K562 (cell line): ENCODE data around the gene TIMM17B. TPM values are rescaled to one million over a fixed set of nuclear protein-coding genes. Genes with fewer than 3 reads are reported as not detected.

Experiments used
- EP400 ChIP-seq: fragments of 450-650 bp; IDR thresholded peaks from 2 replicates; pipeline ENCODE4 v1.6.1; 2017; ENCODE audit warnings: antibody characterized with exemption, mild to moderate bottlenecking, moderate library complexity
- ERF ChIP-seq: fragments of 450-650 bp; formaldehyde crosslinking; IDR thresholded peaks from 2 replicates; pipeline ENCODE4 v1.4.0; 2020; ENCODE audit warnings: mild to moderate bottlenecking, mixed read lengths
- ESRRA ChIP-seq: fragments of 450-650 bp; IDR thresholded peaks from 2 replicates; pipeline ENCODE4 v1.6.1; 2014; ENCODE audit warnings: low read depth, mild to moderate bottlenecking, moderate library complexity, borderline replicate concordance
- ETS2 ChIP-seq: IDR thresholded peaks from 2 replicates; pipeline ENCODE4 v1.6.1; 2016; ENCODE audit warnings: borderline replicate concordance, missing genetic modification characterization, mild to moderate bottlenecking, moderate library complexity, missing compliant biosample characterization; ENCODE audit not compliant: poor library complexity, severe bottlenecking
- HNRNPL ChIP-seq: fragments of 200-400 bp; formaldehyde crosslinking; IDR thresholded peaks from 2 replicates; pipeline ENCODE4 v1.6.1; 2017; ENCODE audit warnings: low read depth, mild to moderate bottlenecking, low read length
- MITF ChIP-seq: IDR thresholded peaks from 2 replicates; pipeline ENCODE4 v1.6.1; 2014; ENCODE audit warnings: antibody characterized with exemption
- NUFIP1 ChIP-seq: fragments of 450-650 bp; IDR thresholded peaks from 2 replicates; pipeline ENCODE4 v1.6.1; 2018; ENCODE audit not compliant: partially characterized antibody
- PATZ1 ChIP-seq: fragments of 250-450 bp; sonication (Bioruptor Pico); IDR thresholded peaks from 2 replicates; pipeline ENCODE4 v1.5.0; 2020; ENCODE audit warnings: mild to moderate bottlenecking, borderline replicate concordance
- PTRF ChIP-seq: fragments of 450-650 bp; IDR thresholded peaks from 2 replicates; pipeline ENCODE4 v1.6.1; 2016; ENCODE audit warnings: mild to moderate bottlenecking, missing genetic modification characterization, missing compliant biosample characterization
- SMARCA4 ChIP-seq: fragments of 450-650 bp; IDR thresholded peaks from 2 replicates; pipeline ENCODE4 v1.6.1; 2016
- SP1 ChIP-seq: sonication (generic); formaldehyde crosslinking; IDR thresholded peaks from 2 replicates; pipeline ENCODE4 v1.8.1; 2022; ENCODE audit warnings: mild to moderate bottlenecking, missing genetic modification reagents
- TAF1 ChIP-seq: IDR thresholded peaks from 2 replicates; pipeline ENCODE4 v1.6.1; 2011; ENCODE audit warnings: mild to moderate bottlenecking, low read length, moderate library complexity; ENCODE audit not compliant: insufficient read depth, control insufficient read depth, severe bottlenecking; ENCODE audit errors: extremely low read depth
- TCF3 ChIP-seq: sonication (generic); formaldehyde crosslinking; IDR thresholded peaks from 2 replicates; pipeline ENCODE4 v1.4.0; 2020; ENCODE audit warnings: mild to moderate bottlenecking, missing genetic modification reagents
- TEAD4 ChIP-seq, 2 experiments: sonication (generic) in 1 of 2; formaldehyde crosslinking in 1 of 2; IDR thresholded peaks; 2 replicates each; pipeline versions ENCODE4 v1.6.1 to v1.8.0; 2012 to 2022; ENCODE audit warnings: borderline replicate concordance in 1 of 2, inconsistent platforms in 1 of 2, low read length in 1 of 2, mild to moderate bottlenecking in 1 of 2, missing genetic modification reagents in 1 of 2
- XRCC4 ChIP-seq: IDR thresholded peaks from one replicate; pipeline ENCODE4 v1.6.1; 2011; ENCODE audit not compliant: insufficient read depth, insufficient read length; ENCODE audit errors: extremely low read depth
- YY1 ChIP-seq, 3 experiments: IDR thresholded peaks; 2 replicates each; pipeline ENCODE4 v1.6.1; 2011; ENCODE audit warnings: low read length in 2 of 3, mild to moderate bottlenecking in 2 of 3, moderate library complexity in 2 of 3, borderline replicate concordance in 1 of 3, control low read depth in 1 of 3, low read depth in 1 of 3; ENCODE audit not compliant: insufficient read depth in 3 of 3, insufficient replicate concordance in 2 of 3, control insufficient read depth in 1 of 3, insufficient read length in 1 of 3; ENCODE audit errors: extremely low read depth in 1 of 3
- ZNF165 ChIP-seq: fragments of 250-450 bp; sonication (Bioruptor Pico); IDR thresholded peaks from 2 replicates; pipeline ENCODE4 v1.4.0; 2020; ENCODE audit warnings: borderline replicate concordance
- ZNF551 ChIP-seq: fragments of 250-450 bp; sonication (Bioruptor Pico); IDR thresholded peaks from 2 replicates; pipeline ENCODE4 v1.5.0; 2021; ENCODE audit warnings: mild to moderate bottlenecking, moderate library complexity
- ZNF76 ChIP-seq: fragments of 250-450 bp; sonication (Bioruptor Pico); IDR thresholded peaks from 2 replicates; pipeline ENCODE4 v1.4.0; 2020; ENCODE audit warnings: mild to moderate bottlenecking, moderate library complexity, borderline replicate concordance
- polyA plus RNA-seq, 8 experiments: library from polyadenylated mRNA; depleted of rRNA in 4 of 8; stranded (reverse) in 5 of 8; unstranded in 3 of 8; fragments of >200 nt; fragmentation: Nextera tagmentation in 2 of 8; fragmentation: Illumina TruSeq in 1 of 8; extraction: Ambion mirVana in 2 of 8; extraction: Trizol in 1 of 8; gene quantifications; 2 replicates each; pipeline versions ENCODE4 v1.2.1 to v1.2.3, GENCODE V29; 2011 to 2014; ENCODE audit warnings: inconsistent platforms in 1 of 8, missing spikeins in 1 of 8
- total RNA-seq, 7 experiments: library from RNA; depleted of rRNA in 6 of 7; stranded (reverse); fragments of >200 nt in 6 of 7; fragmentation: Illumina TruSeq in 2 of 7; extraction: Trizol in 2 of 7; gene quantifications; 2 replicates each; pipeline versions ENCODE4 v1.2.1 to v1.2.3, GENCODE V29; 2011 to 2021; ENCODE audit warnings: low replicate concordance in 1 of 7

The TIMM17B gene
- total and polyA plus RNA-seq, 9 of the 15 experiments (the other 6 are each of a cell fraction or from before 2014, with no cell fraction given): 9.9 to 184 (median 115) TPM

- TF ChIP-seq ETS2 (tag) (no peak), ZNF76 (CRISPR knock-in tag) (no peak), PATZ1 (no peak), ERF (CRISPR knock-in tag) (no peak), MITF (no peak), TAF1 (no peak), SP1 (peak; percentile 55; the same call in 1 of the 2 replicates), ESRRA (0 out of 2 replicates have a peak, but pooled peaks have one; percentile 28), EP400 (no peak), NUFIP1 (no peak), ZNF165 (no peak), ZNF551 (CRISPR knock-in tag) (no peak), TCF3 (CRISPR knock-in tag) (peak; percentile 32; the same call in 1 of the 2 replicates), YY1 (IDR thresholded peaks at IDR 0.05; ENCODE audit: borderline replicate concordance in 1 of 3, control insufficient read depth in 1 of 3, extremely low read depth in 1 of 3, insufficient read depth in 3 of 3, insufficient read length in 1 of 3, insufficient replicate concordance in 2 of 3, low read depth in 1 of 3, low read length in 2 of 3) (peak in 2 of 3 experiments; percentile 40 to 51), TEAD4 (IDR thresholded peaks at IDR 0.05; ENCODE audit: low read length) (no peak), TEAD4 (CRISPR knock-in tag; IDR thresholded peaks at IDR 0.05; ENCODE audit: borderline replicate concordance) (no peak), XRCC4 (no peak), SMARCA4 (no peak), PTRF (tag) (no peak), HNRNPL (no peak)
Measured at GRCh38 chrX:48917139-48918001, 19.8 kb upstream of the TIMM17B start (continued).
